ENCODE results near the gene ATP9B.

DNA sequence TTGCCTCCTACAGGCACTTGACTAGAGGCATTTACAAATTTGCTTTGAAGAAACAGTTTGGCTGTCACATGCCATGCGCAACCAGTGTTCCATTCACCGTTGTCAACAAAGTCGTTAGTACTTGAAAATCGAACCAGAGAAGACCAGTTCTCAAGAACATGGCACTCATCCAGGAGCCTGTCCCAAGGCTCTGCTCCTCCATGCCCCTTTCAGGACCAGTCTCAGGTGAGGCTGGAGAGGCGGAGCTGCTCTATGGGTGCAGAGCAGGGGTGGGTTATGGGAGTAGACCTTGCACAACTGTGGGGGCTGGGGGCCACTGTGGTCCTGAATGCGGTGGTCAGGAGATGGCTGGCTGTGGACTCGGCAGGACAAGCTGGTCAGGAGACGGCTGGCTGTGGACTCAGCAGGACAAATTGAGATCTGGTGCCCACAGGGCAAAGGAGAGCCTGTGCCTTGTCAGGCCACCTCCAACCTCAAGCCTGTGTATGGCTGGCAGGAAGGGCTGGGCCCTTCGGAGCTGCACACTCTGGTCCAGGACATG is 12.3 kb upstream of the ATP9B start:
- TF ChIP-seq, protein P1, sequence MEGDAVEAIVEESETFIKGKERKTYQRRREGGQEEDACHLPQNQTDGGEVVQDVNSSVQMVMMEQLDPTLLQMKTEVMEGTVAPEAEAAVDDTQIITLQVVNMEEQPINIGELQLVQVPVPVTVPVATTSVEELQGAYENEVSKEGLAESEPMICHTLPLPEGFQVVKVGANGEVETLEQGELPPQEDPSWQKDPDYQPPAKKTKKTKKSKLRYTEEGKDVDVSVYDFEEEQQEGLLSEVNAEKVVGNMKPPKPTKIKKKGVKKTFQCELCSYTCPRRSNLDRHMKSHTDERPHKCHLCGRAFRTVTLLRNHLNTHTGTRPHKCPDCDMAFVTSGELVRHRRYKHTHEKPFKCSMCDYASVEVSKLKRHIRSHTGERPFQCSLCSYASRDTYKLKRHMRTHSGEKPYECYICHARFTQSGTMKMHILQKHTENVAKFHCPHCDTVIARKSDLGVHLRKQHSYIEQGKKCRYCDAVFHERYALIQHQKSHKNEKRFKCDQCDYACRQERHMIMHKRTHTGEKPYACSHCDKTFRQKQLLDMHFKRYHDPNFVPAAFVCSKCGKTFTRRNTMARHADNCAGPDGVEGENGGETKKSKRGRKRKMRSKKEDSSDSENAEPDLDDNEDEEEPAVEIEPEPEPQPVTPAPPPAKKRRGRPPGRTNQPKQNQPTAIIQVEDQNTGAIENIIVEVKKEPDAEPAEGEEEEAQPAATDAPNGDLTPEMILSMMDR (conservative IDR thresholded peaks at IDR 0.05): no peak
- no peak for TF ChIP-seq ZFX (IDR thresholded peaks at IDR 0.05)
